Transverse colon (tissue), 4 donors: ENCODE results near the gene KANTR.

Source experiments
- CTCF ChIP-seq, 5 experiments: fragments of 200-600 bp in 3 of 5; fragments of 450-650 bp in 2 of 5; sonication (generic) in 3 of 5; IDR thresholded peaks; 1 replicate in 2 of 5; 2 replicates in 3 of 5; pipeline ENCODE4 v1.5.1; 2016 to 2017; ENCODE audit warnings: antibody characterized with exemption in 5 of 5, inconsistent platforms in 3 of 5, mild to moderate bottlenecking in 2 of 5, moderate library complexity in 1 of 5
- EP300 ChIP-seq: sonication (generic); formaldehyde crosslinking; IDR thresholded peaks from one replicate; pipeline ENCODE4 v1.6.1; 2017; ENCODE audit warnings: antibody characterized with exemption, low read depth
- POLR2A ChIP-seq: fragments of 450-650 bp; IDR thresholded peaks from one replicate; pipeline ENCODE4 v1.6.1; 2016; ENCODE audit warnings: antibody characterized with exemption, mild to moderate bottlenecking, moderate library complexity
- POLR2AphosphoS5 ChIP-seq, 3 donors: sonication (generic); formaldehyde crosslinking; IDR thresholded peaks; one replicate each; pipeline ENCODE4 v1.6.1; 2016; ENCODE audit warnings: antibody characterized with exemption in 3 of 3

- no peak for TF ChIP-seq CTCF (IDR thresholded peaks at IDR 0.05)
- TF ChIP-seq EP300 = no peak
- TF ChIP-seq POLR2A = no peak
- TF ChIP-seq POLR2AphosphoS5 (IDR thresholded peaks at IDR 0.05) = no peak
Observed at GRCh38 chrX:53084863-53085262, 9.1 kb upstream of the KANTR start.
